ENCODE results near the gene PRSS35.

DNA sequence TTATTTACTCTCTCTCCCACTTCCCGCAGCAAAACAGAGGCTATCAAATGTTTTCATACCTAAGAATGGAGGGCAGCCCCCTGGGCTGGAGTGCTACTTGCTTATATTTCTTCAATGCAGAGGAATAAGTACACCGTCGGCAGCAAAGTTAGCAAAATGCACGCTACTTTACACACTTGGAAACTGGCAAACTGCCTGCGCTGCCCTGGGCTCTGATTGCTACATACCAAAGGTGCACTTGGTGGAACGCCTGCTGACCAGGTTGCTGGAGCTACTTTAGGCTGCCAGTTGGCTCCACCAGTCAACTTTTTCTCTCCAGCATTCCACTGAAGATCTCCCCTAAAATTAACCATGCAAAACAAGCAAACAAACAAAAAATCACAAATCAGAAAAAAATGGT, 62.4 kb downstream of the PRSS35 start:
- TF ChIP-seq, protein P1, sequence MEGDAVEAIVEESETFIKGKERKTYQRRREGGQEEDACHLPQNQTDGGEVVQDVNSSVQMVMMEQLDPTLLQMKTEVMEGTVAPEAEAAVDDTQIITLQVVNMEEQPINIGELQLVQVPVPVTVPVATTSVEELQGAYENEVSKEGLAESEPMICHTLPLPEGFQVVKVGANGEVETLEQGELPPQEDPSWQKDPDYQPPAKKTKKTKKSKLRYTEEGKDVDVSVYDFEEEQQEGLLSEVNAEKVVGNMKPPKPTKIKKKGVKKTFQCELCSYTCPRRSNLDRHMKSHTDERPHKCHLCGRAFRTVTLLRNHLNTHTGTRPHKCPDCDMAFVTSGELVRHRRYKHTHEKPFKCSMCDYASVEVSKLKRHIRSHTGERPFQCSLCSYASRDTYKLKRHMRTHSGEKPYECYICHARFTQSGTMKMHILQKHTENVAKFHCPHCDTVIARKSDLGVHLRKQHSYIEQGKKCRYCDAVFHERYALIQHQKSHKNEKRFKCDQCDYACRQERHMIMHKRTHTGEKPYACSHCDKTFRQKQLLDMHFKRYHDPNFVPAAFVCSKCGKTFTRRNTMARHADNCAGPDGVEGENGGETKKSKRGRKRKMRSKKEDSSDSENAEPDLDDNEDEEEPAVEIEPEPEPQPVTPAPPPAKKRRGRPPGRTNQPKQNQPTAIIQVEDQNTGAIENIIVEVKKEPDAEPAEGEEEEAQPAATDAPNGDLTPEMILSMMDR (conservative IDR thresholded peaks at IDR 0.05): no peak
- no peak for TF ChIP-seq EZH2 (IDR thresholded peaks at IDR 0.05; ENCODE audit: low read depth)
